Measurements from ENCODE around the gene WNT5A. TPM values are rescaled to one million over a fixed set of nuclear protein-coding genes. Genes with fewer than 3 reads are reported as not detected.

WNT5A gene
- total RNA-seq, 4 donors from 2014 or later, result 8.9 to 13.9 (median 9.3) TPM

- Histone ChIP-seq H3K9me3 (no peaks in the 10 kb centered on the region), H3K36me3 (no peaks in the 10 kb centered on the region), H3K4me1 (peaks cover 19% of the 10 kb centered on the region), H3K27ac (no peak overlapping the region), H3K27me3 (peaks cover 11% of the 10 kb centered on the region), H3K4me3 (no peak overlapping the region)
- DNase-seq (ENCODE audit: low spot score in 2 of 2), result no peak
- 83% methylated on average over 9 of the region's 9 CpGs for WGBS
- TF ChIP-seq POLR2AphosphoS5 (IDR thresholded peaks at IDR 0.05) (no peak), EP300 (IDR thresholded peaks at IDR 0.05) (no peak), CTCF (IDR thresholded peaks at IDR 0.05) (no peak), POLR2A (IDR thresholded peaks at IDR 0.05) (no peak)
These were observed 9.5 kb downstream of the WNT5A start for GRCh38 chr3:55477306-55478303.

GRCh38 chr3:55476515-55476914 is 10.6 kb downstream of the WNT5A start:
- TF ChIP-seq EP300 (IDR thresholded peaks at IDR 0.05) (no peak), POLR2A (IDR thresholded peaks at IDR 0.05) (no peak), POLR2AphosphoS5 (IDR thresholded peaks at IDR 0.05) (no peak), CTCF (IDR thresholded peaks at IDR 0.05) (no peak)
- Histone ChIP-seq H3K4me3 (no peak overlapping the region), H3K4me1 (peaks cover 9% of the 10 kb centered on the region), H3K27ac (no peak overlapping the region), H3K36me3 (no peaks in the 10 kb centered on the region), H3K27me3 (no peaks in the 10 kb centered on the region), H3K9me3 (no peaks in the 10 kb centered on the region)
- 83% methylated on average over 3 of the region's 3 CpGs for WGBS
- DNase-seq (ENCODE audit: low spot score in 2 of 2), result no peak

GRCh38 chr3:55474213-55474632 is 12.9 kb downstream of the WNT5A start:
- no peak overlapping the region for H3K4me3 ChIP-seq
- H3K9me3 ChIP-seq, result no peaks in the 10 kb centered on the region
- H3K36me3 ChIP-seq, result no peaks in the 10 kb centered on the region
- 88% methylated on average over 31 of the region's 44 CpGs for WGBS
- no peaks in the 10 kb centered on the region for H3K4me1 ChIP-seq
- no peak overlapping the region for H3K27ac ChIP-seq
- TF ChIP-seq EP300 (IDR thresholded peaks at IDR 0.05) (no peak), POLR2A (IDR thresholded peaks at IDR 0.05) (no peak), POLR2AphosphoS5 (IDR thresholded peaks at IDR 0.05) (no peak), CTCF (IDR thresholded peaks at IDR 0.05) (no peak)
- no peak for DNase-seq (ENCODE audit: low spot score in 2 of 2)
- no peaks in the 10 kb centered on the region for H3K27me3 ChIP-seq

- 88% methylated on average over 6 of the region's 6 CpGs for WGBS
- no peaks in the 10 kb centered on the region for H3K9me3 ChIP-seq
- H3K27me3 ChIP-seq, result no peaks in the 10 kb centered on the region
- TF ChIP-seq POLR2AphosphoS5 (IDR thresholded peaks at IDR 0.05), result no peak
- no peak for TF ChIP-seq EP300 (IDR thresholded peaks at IDR 0.05)
- TF ChIP-seq CTCF (IDR thresholded peaks at IDR 0.05), result no peak
- TF ChIP-seq POLR2A (IDR thresholded peaks at IDR 0.05), result no peak
- no peaks in the 10 kb centered on the region for H3K4me1 ChIP-seq
- no peak overlapping the region for H3K4me3 ChIP-seq
- DNase-seq (ENCODE audit: low spot score in 2 of 2), result no peak
- no peak overlapping the region for H3K27ac ChIP-seq
- no peaks in the 10 kb centered on the region for H3K36me3 ChIP-seq
These were observed 13.3 kb downstream of the WNT5A start for GRCh38 chr3:55473788-55474187.

GRCh38 chr3:55471522-55472280 is 15.4 kb downstream of the WNT5A start:
- no peak for DNase-seq (ENCODE audit: low spot score in 2 of 2)
- Histone ChIP-seq H3K27me3 (no peaks in the 10 kb centered on the region), H3K4me3 (no peak overlapping the region), H3K9me3 (no peaks in the 10 kb centered on the region), H3K4me1 (no peaks in the 10 kb centered on the region), H3K36me3 (no peaks in the 10 kb centered on the region), H3K27ac (no peak overlapping the region)
- TF ChIP-seq EP300 (IDR thresholded peaks at IDR 0.05), result no peak
- WGBS, result 91% methylated on average over 5 of the region's 8 CpGs
